GM12878 (cell line): ENCODE measurements around the gene SWT1. TPM values are rescaled to one million over a fixed set of nuclear protein-coding genes. Genes with fewer than 3 reads are reported as not detected.

Source experiments
- ATAC-seq: fragments of 200-7000 bp; cut with Tn5 transposase; 3 replicates; pipeline ENCODE4 v1.9.1; 2020; ENCODE audit warnings: mild to moderate bottlenecking, moderate library complexity
- BruUV-seq: library from RNA; stranded (reverse); fragments of 400-500 nt; replicated peaks from 2 replicates; lab custom pipeline; 2021; lab: Mats Ljungman, UMichigan
- CTCF ChIA-PET: fragments of 300-600 bp; sonication (Branson Sonifier 250); formaldehyde crosslinking; extraction: SDS; loops from one replicate; lab custom pipeline; 2021; ENCODE audit warnings: inconsistent platforms; lab: Yijun Ruan, JAX
- POLR2A ChIA-PET: fragments of 350-600 bp; formaldehyde crosslinking; extraction: SDS; loops from one replicate; lab custom pipeline; 2021; ENCODE audit warnings: inconsistent platforms; lab: Charles Lee
- RAD21 ChIA-PET: fragments of 300-600 bp; sonication (Branson Sonifier 250); formaldehyde crosslinking; loops from one replicate; lab custom pipeline; 2023; ENCODE audit warnings: antibody characterized with exemption; ENCODE audit not compliant: unreplicated experiment; lab: Charles Lee
- SMC1A ChIA-PET: fragments of 300-600 bp; sonication (Branson Sonifier 250); formaldehyde crosslinking; loops from one replicate; lab custom pipeline; 2023; ENCODE audit not compliant: unreplicated experiment, uncharacterized antibody; lab: Charles Lee
- DNase-seq: peaks from one replicate; pipeline ENCODE4 v3.0.0-alpha.2; 2011; ENCODE audit warnings: low read depth, low spot score
- FAIRE-seq: peaks from 3 replicates; lab custom pipeline; 2011; peaks lifted over from hg19 to GRCh38; lab: Jason Lieb, UNC
- H2AFZ ChIP-seq: 2 replicates; pipeline ENCODE4 v1.6.0; 2011; ENCODE audit warnings: low read depth, low read length, control low read depth; ENCODE audit not compliant: control insufficient read depth
- H3K27ac ChIP-seq: 2 replicates; pipeline ENCODE4 v1.5.1; 2011; ENCODE audit warnings: control low read depth; ENCODE audit not compliant: control insufficient read depth, insufficient read depth
- H3K27me3 ChIP-seq, 2 experiments: replicated peaks in 1 of 2; 2 replicates each; pipeline versions ENCODE4 v1.6.0 to v1.6.1; 2011; ENCODE audit warnings: low read length in 1 of 2; ENCODE audit not compliant: control insufficient read depth in 2 of 2, insufficient read depth in 2 of 2
- H3K36me3 ChIP-seq, 2 experiments: 2 replicates each; pipeline ENCODE4 v1.5.1; 2011; ENCODE audit warnings: low read length in 1 of 2; ENCODE audit not compliant: control insufficient read depth in 2 of 2, insufficient read depth in 2 of 2
- H3K4me1 ChIP-seq: 2 replicates; pipeline ENCODE4 v1.6.1; 2011; ENCODE audit warnings: mild to moderate bottlenecking, low read length, moderate library complexity, mixed read lengths; ENCODE audit not compliant: control insufficient read depth, insufficient read depth
- H3K4me2 ChIP-seq: 2 replicates; pipeline ENCODE4 v1.6.0; 2011; ENCODE audit warnings: control low read depth; ENCODE audit not compliant: control insufficient read depth, insufficient read depth
- H3K4me3 ChIP-seq: fragments of 200-600 bp; sonication (generic); 2 replicates; pipeline ENCODE4 v1.5.1; 2016
- H3K79me2 ChIP-seq: 2 replicates; pipeline ENCODE4 v1.6.0; 2011; ENCODE audit warnings: low read length; ENCODE audit not compliant: control insufficient read depth, insufficient read depth
- H3K9ac ChIP-seq: 2 replicates; pipeline ENCODE4 v1.8.0; 2011; ENCODE audit warnings: low read length, control low read depth, mixed read lengths; ENCODE audit not compliant: control insufficient read depth, insufficient read depth
- H3K9me3 ChIP-seq: replicated peaks from 3 replicates; pipeline ENCODE4 v1.5.1; 2011; ENCODE audit warnings: mild to moderate bottlenecking, low read length; ENCODE audit not compliant: control insufficient read depth, insufficient read depth
- H4K20me1 ChIP-seq: 2 replicates; pipeline ENCODE4 v1.6.0; 2011; ENCODE audit not compliant: control insufficient read depth, insufficient read depth
- DPF2 ChIP-seq: fragments of 450-650 bp; IDR thresholded peaks from 2 replicates; pipeline ENCODE4 v1.6.1; 2017; ENCODE audit warnings: mild to moderate bottlenecking
- GABPA ChIP-seq: IDR thresholded peaks from 2 replicates; pipeline ENCODE4 v1.6.1; 2014; ENCODE audit warnings: antibody characterized with exemption, low read depth, mild to moderate bottlenecking, inconsistent platforms
- KLF5 ChIP-seq: fragments of 450-650 bp; IDR thresholded peaks from 2 replicates; pipeline ENCODE4 v1.6.1; 2014; ENCODE audit warnings: mild to moderate bottlenecking; ENCODE audit not compliant: partially characterized antibody
- NBN ChIP-seq: fragments of 450-650 bp; IDR thresholded peaks from 2 replicates; pipeline ENCODE4 v1.6.1; 2016
- PRDM15 ChIP-seq: fragments of 450-650 bp; formaldehyde crosslinking; IDR thresholded peaks from 2 replicates; pipeline ENCODE4 v1.4.0; 2020; ENCODE audit warnings: mild to moderate bottlenecking, moderate library complexity
- RCOR1 ChIP-seq: conservative IDR thresholded peaks from 2 replicates; pipeline ENCODE4 v1.6.1; 2012; ENCODE audit warnings: low read depth, low read length, improper control_type of control experiment
- SIN3A ChIP-seq: IDR thresholded peaks from 2 replicates; pipeline ENCODE4 v1.6.1; 2012; ENCODE audit warnings: low read depth, low read length, improper control_type of control experiment
- SMC3 ChIP-seq: IDR thresholded peaks from 2 replicates; pipeline ENCODE4 v1.6.1; 2011; ENCODE audit warnings: low read length, improper control_type of control experiment, borderline replicate concordance
- SUZ12 ChIP-seq: fragments of 200-600 bp; sonication (generic); IDR thresholded peaks from one replicate; pipeline ENCODE4 v1.6.1; 2018; ENCODE audit warnings: antibody characterized with exemption, mild to moderate bottlenecking; ENCODE audit not compliant: unreplicated experiment
- TARDBP ChIP-seq: IDR thresholded peaks from 2 replicates; pipeline ENCODE4 v1.6.1; 2016; ENCODE audit warnings: borderline replicate concordance
- ZNF207 ChIP-seq: fragments of 450-650 bp; IDR thresholded peaks from 2 replicates; pipeline ENCODE4 v1.6.1; 2014; ENCODE audit warnings: antibody characterized with exemption, mild to moderate bottlenecking, borderline replicate concordance
- WGBS: methylation state at CpG from one replicate; pipeline ENCODE4 v1.1.6; 2016; ENCODE audit warnings: low lambda C conversion rate; ENCODE audit not compliant: insufficient replicate concordance, insufficient coverage; ENCODE audit errors: missing lambda C conversion rate; 5-methylcytosine and 5-hydroxymethylcytosine counted together
- in situ Hi-C: fragments of 300-500 bp; cut with MboI; formaldehyde crosslinking; loops from 9 replicates; pipeline ENCODE4 v1.14.3; 2018; ENCODE audit warnings: mixed read lengths
- intact Hi-C: fragments of 100-400 bp; cut with micrococcal nuclease; formaldehyde crosslinking; loops from one replicate; pipeline ENCODE4 v1.14.2; 2022; ENCODE audit not compliant: unreplicated experiment
- polyA plus RNA-seq, 11 experiments: library from polyadenylated mRNA; depleted of rRNA in 4 of 11; unstranded in 6 of 11; stranded (reverse) in 5 of 11; fragments of >200 nt; fragmentation: Nextera tagmentation in 4 of 11; fragmentation: Illumina TruSeq in 1 of 11; extraction: Ambion mirVana in 4 of 11; extraction: Trizol in 1 of 11; gene quantifications; 1 replicate in 1 of 11; 2 replicates in 10 of 11; pipeline versions ENCODE4 v1.2.1 to v1.2.3, GENCODE V29; 2011 to 2016; ENCODE audit warnings: inconsistent platforms in 2 of 11, missing spikeins in 2 of 11, low read depth in 1 of 11
- total RNA-seq, 4 experiments: library from RNA; depleted of rRNA in 3 of 4; stranded (reverse); fragments of >200 nt in 3 of 4; fragmentation: Illumina TruSeq in 1 of 4; extraction: Trizol in 1 of 4; gene quantifications; 2 replicates each; pipeline versions ENCODE4 v1.2.1 to v1.2.3, GENCODE V29; 2013 to 2021

The SWT1 gene
- total and polyA plus RNA-seq, 10 of the 15 experiments (the other 5 are each of a cell fraction or from before 2014, with no cell fraction given): 1.0 to 4.2 (median 2.6) TPM

GRCh38 chr1:185281245-185281644, 124.3 kb downstream of the SWT1 start:
- ChIA-PET CTCF (interaction anchor here (0.9 to 1.1 kb wide), 3 partner anchors 12 to 315 kb away, joined by 3 to 7 read pairs (median 6); no protein-coding TSS in a partner anchor), POLR2A (interaction anchor here (1.1 kb wide), 1 partner anchor 41 kb away, joined by 3 read pairs; no protein-coding TSS in a partner anchor), SMC1A (interaction anchor here (1.0 to 2.0 kb wide), 2 partner anchors 10 to 18 kb away, joined by 3 to 5 read pairs; no protein-coding TSS in a partner anchor), RAD21 (no interaction called here)
- Histone ChIP-seq H3K79me2 (no peaks in the 10 kb centered on the region), H3K9ac (no peak overlapping the region), H3K36me3 (no peaks in the 10 kb centered on the region), H2AFZ (no peak overlapping the region), H3K4me2 (no peak overlapping the region)
- intact Hi-C loops: no loop called here
- TF ChIP-seq PRDM15 (CRISPR knock-in tag) (no peak), SMC3 (no peak), SIN3A (no peak), NBN (no peak), DPF2 (no peak), GABPA (no peak), KLF5 (no peak), SUZ12 (no peak), ZNF207 (no peak), RCOR1 (no peak), TARDBP (no peak)
- TF ChIP-seq, all 136 proteins: peak for 0
- peak; percentile 56 for FAIRE-seq
- Histone ChIP-seq H3K4me3 (no peak overlapping the region), H4K20me1 (no peaks in the 10 kb centered on the region), H3K27ac (no peak overlapping the region), H3K4me1 (no peaks in the 10 kb centered on the region), H3K9me3 (no peaks in the 10 kb centered on the region), H3K27me3 (no peaks in the 10 kb centered on the region)
- DNase-seq: peak; percentile 16
- BruUV-seq: no TSS peak
- in situ Hi-C loops: no loop called here
- ATAC-seq: peak; percentile 87
- 33% methylated on average over 3 of the region's 3 CpGs for WGBS
